ENCODE results near the gene VANGL2.

Gene VANGL2

DNA sequence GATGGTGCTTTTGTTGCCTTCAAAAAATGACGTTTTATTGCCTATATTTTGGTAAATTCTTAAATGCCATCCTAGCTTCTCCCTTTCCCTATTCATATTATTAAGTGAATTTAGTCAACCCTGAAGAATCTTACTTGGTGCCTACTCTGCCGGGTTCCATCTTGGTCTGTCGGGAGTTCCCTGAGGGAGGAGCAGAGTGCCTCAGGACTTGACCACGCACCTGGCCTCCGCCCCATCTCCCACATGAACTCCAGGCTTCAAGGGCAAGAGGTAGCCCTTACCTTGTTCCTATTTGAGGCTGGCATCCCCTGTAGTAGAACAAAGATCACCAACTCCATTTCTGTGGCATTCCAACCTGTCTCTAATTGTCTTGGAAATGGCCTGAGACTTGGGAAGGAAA is 21.5 kb downstream of the VANGL2 start:
- Histone ChIP-seq H4K20me1 (no peaks in the 10 kb centered on the region), H3K4me3 (no peak overlapping the region), H3K4me1 (peaks cover 0 to 12% (median 0%) of the 10 kb centered on the region in 10 experiments; a peak in 4 of 20 replicates), H3K27ac (no peak overlapping the region), H3K27me3 (no peaks in the 10 kb centered on the region), H3K36me3 (peaks cover 13 to 94% (median 82%) of the 10 kb centered on the region in 11 experiments; a peak in 20 of 22 replicates), H3K9me3 (replicated peaks in 1 of 11) (no peaks in the 10 kb centered on the region), H3K9ac (no peak overlapping the region), H3K4me2 (peak overlapping the region in 1 of 11 experiments; percentile 55; a peak in 3 of 22 replicates)
- TF ChIP-seq Cebpa-rat (IDR thresholded peaks at IDR 0.05), result no peak

GRCh38 chr1:160423966-160424365 is 23.6 kb downstream of the VANGL2 start:
- TF ChIP-seq Cebpa-rat (IDR thresholded peaks at IDR 0.05), result no peak
- Histone ChIP-seq H3K4me3 (no peak overlapping the region), H3K9ac (no peak overlapping the region), H3K27me3 (no peaks in the 10 kb centered on the region), H3K4me1 (peaks cover 10 to 28% (median 14%) of the 10 kb centered on the region in 10 experiments), H3K4me2 (no peak overlapping the region), H3K27ac (no peak overlapping the region), H3K36me3 (peaks cover 9 to 87% (median 68%) of the 10 kb centered on the region in 11 experiments; a peak in 20 of 22 replicates), H4K20me1 (no peaks in the 10 kb centered on the region), H3K9me3 (replicated peaks in 1 of 11) (no peaks in the 10 kb centered on the region)

- Histone ChIP-seq H3K9me3 (replicated peaks in 1 of 11) (no peaks in the 10 kb centered on the region), H3K27ac (no peak overlapping the region), H3K27me3 (no peaks in the 10 kb centered on the region), H4K20me1 (no peaks in the 10 kb centered on the region), H3K4me1 (peaks cover 27 to 46% (median 32%) of the 10 kb centered on the region in 10 experiments), H3K36me3 (peaks cover 4 to 71% (median 54%) of the 10 kb centered on the region in 11 experiments; a peak in 18 of 22 replicates), H3K9ac (peak overlapping the region in 1 of 11 experiments; percentile 46; a peak in 1 of 22 replicates), H3K4me2 (no peak overlapping the region), H3K4me3 (no peak overlapping the region)
- TF ChIP-seq Cebpa-rat (IDR thresholded peaks at IDR 0.05), result no peak
These were observed 25.5 kb downstream of the VANGL2 start for GRCh38 chr1:160425847-160426246.

GRCh38 chr1:160427625-160428024 is 27.3 kb downstream of the VANGL2 start:
- H3K9me3 ChIP-seq (replicated peaks in 1 of 11), result peaks cover 0 to under 1% (median 0%) of the 10 kb centered on the region in 11 experiments; a peak in 1 of 22 replicates
- H3K27ac ChIP-seq, result peak overlapping the region in 2 of 11 experiments; percentile 13 to 20; a peak in 3 of 22 replicates
- H3K4me2 ChIP-seq, result peak overlapping the region in 4 of 11 experiments; percentile 27 to 78 (median 64); a peak in 4 of 22 replicates
- no peaks in the 10 kb centered on the region for H4K20me1 ChIP-seq
- peaks cover 27 to 56% (median 49%) of the 10 kb centered on the region in 10 experiments for H3K4me1 ChIP-seq
- peak overlapping the region in 4 of 11 experiments; percentile 25 to 30 (median 30); a peak in 3 of 22 replicates for H3K9ac ChIP-seq
- no peak for TF ChIP-seq Cebpa-rat (IDR thresholded peaks at IDR 0.05)
- H3K4me3 ChIP-seq, result no peak overlapping the region
- no peaks in the 10 kb centered on the region for H3K27me3 ChIP-seq
- peaks cover 4 to 54% (median 36%) of the 10 kb centered on the region in 11 experiments; a peak in 18 of 22 replicates for H3K36me3 ChIP-seq

GRCh38 chr1:160428053-160428452 is 27.7 kb downstream of the VANGL2 start:
- Histone ChIP-seq H3K27me3 (no peaks in the 10 kb centered on the region), H3K4me3 (no peak overlapping the region), H3K36me3 (peaks cover 4 to 50% (median 35%) of the 10 kb centered on the region in 11 experiments; a peak in 18 of 22 replicates), H3K4me2 (peak overlapping the region in 8 of 11 experiments; percentile 27 to 78 (median 62); a peak in 10 of 22 replicates), H4K20me1 (no peaks in the 10 kb centered on the region), H3K27ac (peak overlapping the region in 3 of 11 experiments; percentile 13 to 20 (median 18); a peak in 2 of 22 replicates), H3K4me1 (peaks cover 27 to 57% (median 52%) of the 10 kb centered on the region in 10 experiments), H3K9ac (peak overlapping the region in 5 of 11 experiments; percentile 25 to 51 (median 30); a peak in 4 of 22 replicates), H3K9me3 (replicated peaks in 1 of 11) (peaks cover 0 to 5% (median 3%) of the 10 kb centered on the region in 11 experiments; a peak in 14 of 22 replicates)
- TF ChIP-seq Cebpa-rat (IDR thresholded peaks at IDR 0.05), result no peak

DNA sequence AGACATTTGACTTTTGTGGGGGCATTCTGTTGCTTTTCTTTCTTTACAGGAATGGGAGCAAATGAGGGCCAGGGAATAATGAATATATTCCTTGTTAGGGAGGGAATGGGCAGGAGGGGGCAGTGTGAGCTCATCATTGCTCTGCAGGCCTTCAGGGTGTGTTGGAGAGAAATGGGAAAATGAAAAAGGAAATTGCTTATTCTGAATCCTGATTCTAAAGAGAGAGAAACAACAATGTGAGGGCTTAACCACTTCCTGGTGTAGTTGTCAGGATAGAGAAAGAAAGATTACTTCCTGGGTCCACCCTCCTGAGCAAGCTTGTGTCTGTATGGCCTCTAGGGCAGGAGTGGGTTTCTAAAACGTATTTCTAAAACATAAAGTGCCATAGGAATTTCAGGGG is 28.3 kb downstream of the VANGL2 start:
- Histone ChIP-seq H4K20me1 (no peaks in the 10 kb centered on the region), H3K27ac (peak overlapping the region in 10 of 11 experiments; percentile 8 to 65 (median 58); a peak in 19 of 22 replicates), H3K4me2 (peak overlapping the region; percentile 49 to 78 (median 65)), H3K36me3 (peaks cover 4 to 44% (median 35%) of the 10 kb centered on the region in 11 experiments; a peak in 18 of 22 replicates), H3K9ac (peak overlapping the region in 7 of 11 experiments; percentile 10 to 29 (median 17); a peak in 5 of 22 replicates), H3K4me1 (peaks cover 27 to 63% (median 52%) of the 10 kb centered on the region in 10 experiments), H3K27me3 (no peaks in the 10 kb centered on the region), H3K9me3 (replicated peaks in 1 of 11) (peaks cover 4 to 11% (median 8%) of the 10 kb centered on the region in 11 experiments; a peak in 21 of 22 replicates), H3K4me3 (no peak overlapping the region)
- no peak for TF ChIP-seq Cebpa-rat (IDR thresholded peaks at IDR 0.05)

DNA sequence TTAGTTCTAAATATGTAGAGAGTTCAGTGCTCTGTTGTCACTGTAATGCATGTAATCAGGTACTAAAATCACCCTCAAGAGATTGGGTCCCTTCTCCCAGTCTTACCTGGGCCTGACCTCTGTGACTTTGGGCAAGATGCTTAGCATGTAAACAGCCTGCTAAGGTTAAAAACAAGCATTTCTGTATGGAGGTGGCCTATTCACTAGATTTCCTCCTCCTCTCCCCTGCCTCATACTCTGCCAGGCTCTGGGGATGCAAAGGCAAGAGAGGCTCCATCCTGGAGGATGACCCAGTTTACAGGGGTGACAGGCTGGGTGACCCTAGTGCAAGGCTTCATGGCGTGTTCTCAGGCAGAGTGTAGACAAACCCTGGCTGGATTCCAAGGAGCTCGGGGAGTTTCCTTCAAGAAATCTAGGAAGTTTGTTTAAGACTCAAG is 28.8 kb downstream of the VANGL2 start:
- peak overlapping the region in 10 of 11 experiments; percentile 8 to 65 (median 58); a peak in 20 of 22 replicates for H3K27ac ChIP-seq
- H3K4me1 ChIP-seq, result peaks cover 27 to 64% (median 52%) of the 10 kb centered on the region in 10 experiments
- peak overlapping the region; percentile 49 to 78 (median 65) for H3K4me2 ChIP-seq
- peaks cover 9 to 16% (median 13%) of the 10 kb centered on the region in 11 experiments; a peak in 21 of 22 replicates for H3K9me3 ChIP-seq (replicated peaks in 1 of 11)
- H3K4me3 ChIP-seq, result no peak overlapping the region
- H4K20me1 ChIP-seq, result no peaks in the 10 kb centered on the region
- H3K9ac ChIP-seq, result peak overlapping the region in 7 of 11 experiments; percentile 10 to 29 (median 17); a peak in 6 of 22 replicates
- H3K27me3 ChIP-seq, result no peaks in the 10 kb centered on the region
- TF ChIP-seq Cebpa-rat (IDR thresholded peaks at IDR 0.05), result no peak
- H3K36me3 ChIP-seq, result peaks cover 2 to 39% (median 30%) of the 10 kb centered on the region in 11 experiments; a peak in 18 of 22 replicates

GRCh38 chr1:160429702-160430535 is 29.6 kb downstream of the VANGL2 start:
- H3K9ac ChIP-seq, result peak overlapping the region in 2 of 11 experiments; percentile 10 to 57; a peak in 1 of 22 replicates

More at GRCh38 chr1:160429702-160430535, 29.6 kb downstream of the VANGL2 start:
- Histone ChIP-seq H3K36me3 (peaks cover 0 to 31% (median 22%) of the 10 kb centered on the region in 11 experiments; a peak in 16 of 22 replicates), H3K27me3 (no peaks in the 10 kb centered on the region), H3K4me1 (peaks cover 27 to 64% (median 52%) of the 10 kb centered on the region in 10 experiments), H3K27ac (peak overlapping the region in 8 of 11 experiments; percentile 26 to 65 (median 60); a peak in 13 of 22 replicates), H3K4me3 (no peak overlapping the region), H3K9me3 (replicated peaks in 1 of 11) (peaks cover 16 to 23% (median 21%) of the 10 kb centered on the region in 11 experiments; a peak in 21 of 22 replicates), H4K20me1 (no peaks in the 10 kb centered on the region), H3K4me2 (peak overlapping the region; percentile 49 to 78 (median 65))
- TF ChIP-seq Cebpa-rat (IDR thresholded peaks at IDR 0.05), result no peak
